CD4-positive, alpha-beta T cell treated with Interleukin-2 at 100 ng/mL for 4 hours (primary cell): ENCODE results near the gene CBLN4.

Source experiments
- DNase-seq: peaks from one replicate; pipeline ENCODE4 v3.0.0-alpha.2; 2020; ENCODE audit warnings: low spot score

Gene CBLN4

DNA sequence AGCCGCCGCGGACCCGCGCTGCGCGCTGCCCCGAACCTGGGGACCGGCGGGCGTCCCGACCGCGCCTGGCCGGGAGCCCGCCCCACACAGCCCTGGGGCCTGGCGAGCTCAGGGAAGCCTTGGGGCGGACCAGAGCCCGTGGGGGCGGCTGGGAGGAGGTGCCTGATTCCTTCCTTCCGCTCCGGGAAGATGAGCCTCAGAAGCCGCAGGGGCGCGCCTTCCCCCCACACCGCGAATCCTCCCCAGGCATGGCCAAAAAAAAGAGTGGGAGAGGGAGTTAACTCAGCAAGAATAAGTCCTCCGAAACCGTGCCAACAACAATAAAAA lies at the start of gene CBLN4:
TSS of gene CBLN4 (minus strand) at position 131 of the 327 bp plus-strand sequence. CDS start 1,348 bp downstream, outside the sequence.
- DNase-seq = no peak

DNA sequence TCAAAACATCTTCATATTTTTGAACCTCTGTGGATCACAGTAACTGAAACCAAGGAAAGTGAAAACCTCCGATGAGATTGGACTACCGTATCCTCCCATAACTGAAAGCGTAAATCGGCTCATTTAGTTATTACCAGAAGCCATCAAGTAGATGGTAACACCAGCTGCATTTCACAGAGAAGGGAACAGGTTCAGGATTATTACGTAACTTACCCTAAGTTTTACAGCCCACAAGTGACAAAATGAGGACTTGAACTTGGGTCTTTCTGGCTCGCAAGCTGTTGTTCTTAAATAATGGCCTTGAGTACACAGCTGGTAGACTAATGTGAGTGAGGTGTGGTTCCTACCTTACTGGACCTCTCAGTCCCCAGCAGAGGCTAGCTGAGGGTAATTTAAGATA lies 37.9 kb upstream of the CBLN4 start:
- no peak for DNase-seq

DNA sequence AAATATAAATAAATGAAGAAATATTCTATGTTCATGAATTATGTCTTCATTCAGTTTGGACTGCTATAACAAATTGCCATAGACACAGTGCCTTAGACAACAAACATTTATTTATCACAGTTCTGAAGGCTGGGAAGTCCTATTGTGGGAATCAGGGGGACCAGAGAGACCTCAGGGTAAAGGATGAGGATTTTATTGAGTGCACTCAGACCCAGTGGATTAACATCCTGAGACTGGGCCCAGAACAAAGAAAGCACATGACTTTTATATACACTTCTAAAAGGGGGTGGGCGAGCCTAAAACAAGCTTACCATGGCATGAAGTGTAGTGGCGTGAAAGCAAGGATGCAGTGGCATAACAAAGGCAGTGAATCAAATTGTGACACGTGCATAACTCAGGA lies 26.9 kb upstream of the CBLN4 start:
- DNase-seq = no peak

DNA sequence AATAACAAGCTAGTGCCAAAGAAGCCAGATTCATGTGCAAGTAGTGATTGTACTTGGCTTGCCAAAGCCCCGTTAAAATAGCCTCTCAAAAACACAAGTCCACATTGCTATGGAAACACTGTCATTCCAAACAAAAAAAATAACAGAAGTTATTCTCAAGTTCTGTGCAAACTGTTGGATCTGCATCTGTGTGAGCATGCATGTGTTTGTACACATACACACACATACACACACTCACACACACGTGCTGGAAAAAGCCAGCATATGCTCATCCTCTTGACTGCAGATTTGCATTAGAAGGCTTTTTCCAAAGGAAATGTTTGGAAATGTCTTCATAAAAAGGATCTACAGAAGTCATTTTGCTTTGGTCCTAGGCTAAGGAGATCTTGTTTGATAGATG lies 13.4 kb upstream of the CBLN4 start:
- no peak for DNase-seq

DNA sequence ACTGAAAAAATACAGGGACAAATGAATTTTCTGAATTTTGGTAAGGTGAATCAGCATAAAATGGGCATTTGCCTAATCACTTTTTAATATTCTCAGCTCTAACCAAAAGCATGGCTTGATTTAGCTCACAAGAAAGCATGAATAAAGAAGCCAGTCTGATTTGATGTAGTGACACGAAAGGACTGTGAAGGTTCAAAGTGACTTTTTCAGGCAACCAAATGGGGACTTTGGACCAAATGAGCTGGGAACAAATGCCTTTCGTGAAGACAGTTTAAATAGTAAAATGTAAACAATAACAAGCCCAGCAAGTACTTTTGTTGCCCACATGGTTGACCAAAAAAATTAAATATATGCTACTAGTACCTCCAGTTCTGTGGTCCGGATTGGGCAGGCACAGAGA lies 12.9 kb upstream of the CBLN4 start:
- no peak for DNase-seq

DNA sequence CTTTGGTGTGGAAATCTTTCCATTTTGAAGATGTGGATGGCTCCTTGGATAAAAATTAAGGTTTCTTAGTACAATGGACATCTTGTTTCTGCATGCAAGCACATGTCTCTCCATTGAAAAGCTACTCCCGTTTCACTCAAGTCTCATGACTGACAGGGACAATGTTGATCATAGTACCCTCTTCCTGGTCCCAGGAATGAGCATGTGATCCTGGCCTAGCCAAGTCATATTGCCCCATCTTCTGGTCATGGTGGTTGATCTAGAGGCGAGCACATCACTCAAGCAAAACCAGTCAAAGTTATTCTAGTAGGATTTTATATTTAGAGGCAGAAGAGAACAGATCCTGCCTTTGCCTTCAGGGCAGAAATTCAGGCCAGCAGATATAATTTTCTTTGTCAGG lies 12.2 kb upstream of the CBLN4 start:
- DNase-seq = no peak

DNA sequence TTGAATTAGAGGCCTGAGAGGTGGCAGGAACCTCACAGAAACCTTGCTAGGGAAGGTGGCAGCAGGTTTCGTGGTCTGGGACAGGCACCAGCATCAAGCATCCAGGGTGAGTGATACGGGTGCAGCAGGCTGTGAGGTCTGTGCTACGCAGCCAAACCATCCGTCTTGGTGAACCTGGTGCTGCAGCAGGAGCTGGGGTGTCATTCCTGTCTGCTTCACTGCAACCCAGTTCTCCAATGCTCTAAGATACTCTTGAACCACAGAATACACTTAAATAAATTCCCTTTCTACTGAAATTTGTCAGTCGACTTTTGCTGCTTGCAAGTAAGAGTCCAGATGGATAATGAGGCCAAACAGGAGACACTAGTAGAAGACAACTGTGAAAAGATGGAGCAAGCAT lies 9.7 kb upstream of the CBLN4 start:
- DNase-seq = no peak

DNA sequence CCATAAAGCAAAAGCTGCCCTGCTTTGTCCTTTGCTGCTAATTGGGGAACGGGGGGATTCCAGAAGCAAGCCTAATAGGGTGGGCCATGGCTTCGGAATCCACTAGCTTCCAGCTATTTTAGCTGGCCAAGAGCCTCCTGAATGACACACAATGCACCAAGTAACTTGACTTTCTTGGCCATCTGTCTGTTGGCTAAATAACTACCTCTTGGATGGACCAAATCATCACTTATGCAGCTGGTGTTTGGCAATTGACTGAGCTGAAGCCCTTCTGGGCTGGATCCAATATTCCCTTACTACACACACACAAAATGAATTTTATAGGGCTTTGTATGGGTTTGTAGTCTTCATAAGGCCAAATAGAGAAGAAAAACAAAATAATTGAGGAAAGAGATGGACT lies 8.8 kb upstream of the CBLN4 start:
- no peak for DNase-seq

DNA sequence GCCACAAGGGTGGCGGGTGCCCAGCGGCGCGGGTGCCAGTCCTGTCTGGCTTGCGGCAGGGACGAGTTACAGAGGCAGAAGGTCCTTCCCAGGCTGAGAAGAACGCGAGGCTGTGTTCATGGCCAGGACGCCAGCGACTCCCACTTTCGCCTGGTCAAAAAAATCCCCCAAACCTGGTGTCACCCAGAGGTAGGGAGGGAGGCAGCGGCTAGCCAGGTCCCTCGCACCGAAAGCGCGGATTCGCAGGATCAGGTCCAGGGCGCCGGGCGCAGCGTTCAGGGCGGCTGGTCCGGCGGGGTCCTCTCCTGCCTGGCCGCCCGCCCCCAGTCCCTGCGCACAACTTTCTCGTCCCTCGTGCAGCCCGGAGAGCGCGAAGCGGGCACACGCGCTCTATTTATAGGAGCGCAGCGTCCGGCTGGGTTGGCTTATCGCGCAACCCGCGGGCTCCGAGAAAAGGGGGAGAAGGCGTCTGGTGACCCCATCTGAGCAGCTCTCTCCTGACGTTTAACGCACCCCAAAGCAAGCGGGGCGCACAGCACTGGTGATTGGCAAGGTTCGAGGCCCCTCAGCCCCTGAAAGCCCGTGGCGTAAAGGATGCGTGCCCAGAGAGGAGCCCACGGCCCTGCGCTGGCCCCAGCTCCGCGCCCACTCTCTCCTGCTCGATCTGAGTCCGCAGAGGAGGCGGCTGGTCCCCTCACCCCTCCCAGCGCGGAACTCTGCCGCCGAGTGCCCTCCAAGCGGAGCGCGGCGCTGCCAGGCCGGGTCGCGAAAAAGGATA lies 519 bp downstream of the CBLN4 start:
- DNase-seq = no peak

DNA sequence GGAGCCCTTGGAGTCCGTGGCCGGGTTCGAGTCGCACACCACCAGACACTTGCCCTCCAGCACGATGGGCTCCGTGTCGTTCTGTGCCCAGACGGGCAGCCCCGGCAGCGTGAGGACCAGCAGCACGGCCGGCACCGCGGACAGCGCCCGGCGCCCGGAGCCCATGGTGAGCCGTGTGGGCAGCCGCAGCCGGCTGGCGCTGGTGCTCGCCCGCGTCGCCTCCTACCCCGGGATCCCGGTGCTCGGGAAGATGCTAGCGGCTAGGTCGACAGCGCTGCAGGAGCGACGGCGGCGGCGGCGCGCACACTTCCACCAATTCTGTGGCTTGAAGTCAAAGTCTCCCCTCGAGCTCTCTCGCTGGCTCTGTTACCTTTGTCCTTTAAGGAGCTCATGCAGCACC lies 1.3 kb downstream of the CBLN4 start:
- DNase-seq = no peak

DNA sequence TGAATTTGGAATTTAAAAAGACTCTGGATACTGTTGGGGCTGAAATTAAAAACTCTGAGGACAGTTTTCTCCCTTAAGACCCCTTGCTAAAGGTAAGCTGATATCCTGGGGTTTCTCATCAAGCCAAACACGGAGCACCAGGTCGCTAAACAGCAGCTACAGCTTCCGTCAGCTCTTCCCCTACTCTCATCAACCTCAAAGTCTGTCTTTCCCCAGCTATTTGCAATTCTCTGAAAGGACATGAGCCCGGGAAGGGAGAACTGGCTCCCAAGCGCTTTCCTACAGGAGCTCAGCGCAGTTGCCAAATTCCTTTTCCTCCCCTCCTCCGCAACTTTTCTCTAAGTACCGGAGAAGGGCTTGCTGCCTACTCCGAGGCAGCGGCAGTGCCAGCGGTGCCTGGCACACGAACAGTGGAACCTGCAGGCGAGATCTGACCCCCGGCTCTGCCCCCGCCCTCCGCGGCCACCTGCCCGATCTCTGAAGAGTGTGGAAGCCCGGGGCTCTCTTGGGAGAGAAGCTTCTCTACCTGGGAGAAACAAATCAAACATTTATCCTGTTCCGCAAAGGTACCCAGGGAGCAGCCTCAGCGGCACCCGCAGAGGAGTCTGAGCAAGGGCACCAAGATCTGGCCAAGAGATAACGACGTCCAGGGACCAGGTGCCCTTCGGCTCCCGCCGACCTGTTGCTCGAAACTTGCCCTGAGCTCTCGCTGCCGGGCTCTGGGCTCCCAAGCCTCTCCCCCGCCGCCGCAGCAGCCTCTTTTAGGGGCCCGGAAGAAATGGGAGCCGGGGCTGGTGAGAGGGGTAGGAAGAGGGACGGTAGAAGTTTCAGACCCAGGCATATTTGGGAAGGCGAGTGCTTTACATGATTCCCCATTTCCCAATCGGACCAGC lies 2.2 kb downstream of the CBLN4 start:
- DNase-seq = no peak

DNA sequence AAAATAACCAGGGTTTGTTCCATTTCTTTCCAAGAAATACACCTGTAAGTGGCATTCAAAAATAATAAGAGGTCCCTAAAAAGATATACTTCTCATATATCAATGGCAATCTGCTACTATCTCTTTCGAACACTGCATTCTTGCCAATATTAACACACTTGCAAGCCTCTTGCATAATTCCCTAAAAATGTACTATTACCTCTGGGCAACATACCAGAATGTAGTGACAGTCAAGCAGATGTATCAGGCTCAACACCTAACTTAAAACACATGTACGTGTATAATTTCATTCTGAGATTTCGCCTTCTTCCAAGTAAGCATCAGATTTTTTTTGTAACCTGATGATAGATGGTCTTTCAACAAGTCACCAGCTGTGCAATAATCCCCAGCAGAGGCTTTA lies 3.4 kb downstream of the CBLN4 start:
- no peak for DNase-seq

DNA sequence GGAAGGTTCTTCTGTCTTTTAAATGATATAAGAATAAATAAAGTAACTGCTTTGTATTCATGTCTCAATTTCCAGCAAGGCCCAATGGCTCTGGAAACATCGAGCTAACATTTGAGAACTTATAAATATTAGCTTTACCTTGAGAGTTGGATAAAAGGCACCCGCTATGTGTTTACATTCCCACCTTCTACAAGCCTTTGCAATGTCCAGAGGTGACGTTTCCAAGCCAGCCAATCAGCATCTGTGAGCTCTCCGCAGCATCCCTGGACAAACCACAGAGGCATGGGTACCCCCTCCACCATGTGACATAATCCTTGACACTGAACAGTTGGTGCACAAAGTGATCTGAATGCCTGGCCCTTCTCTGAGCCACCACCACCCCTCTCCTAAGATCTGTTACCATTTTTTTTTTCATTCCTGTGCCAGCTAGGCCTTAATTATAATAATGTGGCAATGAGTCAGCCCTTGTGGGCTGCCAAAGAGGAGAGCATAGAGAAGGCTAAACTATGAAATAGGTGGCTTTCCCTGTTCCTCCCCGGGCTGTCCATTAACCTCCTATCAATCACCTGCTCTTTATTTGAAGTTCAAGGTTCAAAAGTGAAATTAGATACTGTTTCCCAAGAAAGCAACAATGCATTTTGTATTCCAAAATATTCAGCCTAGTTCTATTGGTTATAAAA lies 4.1 kb downstream of the CBLN4 start:
- no peak for DNase-seq

DNA sequence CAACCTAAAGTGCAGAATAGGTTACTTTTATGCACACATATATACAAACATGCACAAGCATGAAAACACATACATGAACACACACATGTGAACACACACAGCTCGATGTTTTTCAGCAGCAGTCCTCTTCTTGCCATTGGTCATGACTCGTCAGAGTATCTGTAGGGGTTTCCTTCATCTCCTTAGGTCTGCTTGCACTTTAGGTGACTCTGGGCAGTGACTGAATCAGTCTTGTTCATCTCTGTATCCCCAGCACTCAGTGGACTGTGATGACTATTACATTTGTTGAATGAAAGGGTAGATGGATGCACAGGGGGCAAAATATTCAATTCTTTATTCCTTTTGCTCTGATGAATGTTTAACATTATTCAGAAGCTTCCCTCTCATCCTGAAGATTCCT lies 26.8 kb downstream of the CBLN4 start:
- no peak for DNase-seq

DNA sequence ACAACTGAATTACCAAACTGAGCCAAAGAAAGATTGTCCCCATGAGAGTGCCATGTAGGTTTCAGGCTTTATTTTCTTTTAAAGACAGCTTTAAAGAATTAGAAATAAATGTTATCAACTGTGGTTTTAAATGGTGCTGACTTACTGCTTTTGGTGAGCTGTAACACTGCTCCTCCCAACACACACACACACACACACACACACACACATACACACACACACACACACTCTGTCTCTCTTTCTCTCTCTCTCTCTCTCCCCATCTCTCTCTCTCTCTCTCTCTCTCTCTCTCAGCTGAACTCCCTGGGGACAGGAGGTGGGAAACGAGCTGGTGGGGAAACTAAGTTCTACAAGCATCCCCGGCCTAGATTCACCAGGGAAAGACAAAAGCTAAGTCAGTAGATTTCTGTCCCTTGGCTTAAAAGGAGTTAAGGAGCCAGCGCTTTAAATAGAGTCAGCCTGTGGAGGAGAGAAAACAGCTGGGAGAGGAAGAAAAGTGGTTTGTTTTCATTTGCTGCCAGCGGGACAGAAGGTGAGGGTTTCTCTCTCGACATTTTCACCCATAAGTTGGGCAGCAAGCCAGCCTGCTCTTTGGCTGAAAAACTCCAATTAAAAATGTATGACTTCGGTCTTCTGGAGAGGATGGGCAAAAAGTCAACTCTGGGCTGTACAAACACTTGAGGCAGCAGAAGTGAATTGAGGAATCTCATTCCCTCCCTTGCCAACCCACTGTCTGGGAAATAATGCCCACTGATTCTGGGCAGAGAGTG lies 27.4 kb downstream of the CBLN4 start:
- DNase-seq = no peak

DNA sequence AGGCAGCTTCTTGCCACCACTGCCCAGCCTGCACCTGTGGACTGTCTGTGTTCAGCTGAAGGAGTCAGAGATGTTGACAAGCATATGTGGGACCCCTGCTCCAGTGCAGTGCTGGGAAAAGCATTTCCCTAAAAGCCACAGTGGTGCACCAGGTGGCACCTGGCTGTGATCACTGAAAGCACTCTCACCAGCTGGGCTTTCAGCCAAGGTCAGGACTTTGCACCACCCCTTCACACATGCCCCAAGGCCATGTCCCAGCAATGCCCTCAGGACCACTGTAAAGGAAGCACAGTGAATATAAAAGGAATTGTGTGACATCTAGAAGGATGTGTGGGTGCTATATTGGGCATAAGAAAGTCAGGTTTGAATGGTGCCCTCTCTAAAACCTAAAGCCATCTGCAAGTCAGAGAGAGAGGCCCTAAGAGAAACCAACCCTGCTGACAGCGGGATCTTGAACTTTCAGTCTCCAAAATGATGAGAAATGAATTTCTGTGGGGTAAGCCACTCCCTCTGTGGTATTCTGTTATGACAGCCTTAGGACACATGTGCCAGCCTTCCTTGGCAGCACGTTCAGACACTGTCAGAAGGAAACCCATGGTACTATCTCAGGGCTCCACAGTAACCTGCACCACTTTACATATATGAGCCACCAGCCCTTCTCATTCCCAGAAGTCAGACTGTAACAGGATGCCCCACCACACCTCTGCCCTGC lies 30.7 kb downstream of the CBLN4 start:
- DNase-seq = no peak

DNA sequence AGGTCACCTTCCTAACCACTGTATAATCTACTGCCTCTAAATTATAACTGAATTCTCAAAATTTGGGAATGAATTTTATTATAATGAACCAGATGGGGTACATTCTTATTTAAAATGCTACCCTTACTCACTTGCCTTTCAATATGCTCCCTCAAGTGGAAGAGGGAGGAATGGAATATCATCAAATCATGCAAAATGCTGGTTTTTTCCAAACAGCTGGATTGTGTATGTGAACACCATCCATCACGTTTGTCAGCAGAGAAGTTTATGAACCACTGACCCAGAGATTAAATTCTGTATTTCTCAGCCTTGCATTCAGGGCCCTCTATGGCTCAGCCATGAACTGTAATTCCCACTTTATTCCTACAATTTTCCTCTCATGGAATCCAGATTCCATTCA lies 40.5 kb downstream of the CBLN4 start:
- DNase-seq = no peak

DNA sequence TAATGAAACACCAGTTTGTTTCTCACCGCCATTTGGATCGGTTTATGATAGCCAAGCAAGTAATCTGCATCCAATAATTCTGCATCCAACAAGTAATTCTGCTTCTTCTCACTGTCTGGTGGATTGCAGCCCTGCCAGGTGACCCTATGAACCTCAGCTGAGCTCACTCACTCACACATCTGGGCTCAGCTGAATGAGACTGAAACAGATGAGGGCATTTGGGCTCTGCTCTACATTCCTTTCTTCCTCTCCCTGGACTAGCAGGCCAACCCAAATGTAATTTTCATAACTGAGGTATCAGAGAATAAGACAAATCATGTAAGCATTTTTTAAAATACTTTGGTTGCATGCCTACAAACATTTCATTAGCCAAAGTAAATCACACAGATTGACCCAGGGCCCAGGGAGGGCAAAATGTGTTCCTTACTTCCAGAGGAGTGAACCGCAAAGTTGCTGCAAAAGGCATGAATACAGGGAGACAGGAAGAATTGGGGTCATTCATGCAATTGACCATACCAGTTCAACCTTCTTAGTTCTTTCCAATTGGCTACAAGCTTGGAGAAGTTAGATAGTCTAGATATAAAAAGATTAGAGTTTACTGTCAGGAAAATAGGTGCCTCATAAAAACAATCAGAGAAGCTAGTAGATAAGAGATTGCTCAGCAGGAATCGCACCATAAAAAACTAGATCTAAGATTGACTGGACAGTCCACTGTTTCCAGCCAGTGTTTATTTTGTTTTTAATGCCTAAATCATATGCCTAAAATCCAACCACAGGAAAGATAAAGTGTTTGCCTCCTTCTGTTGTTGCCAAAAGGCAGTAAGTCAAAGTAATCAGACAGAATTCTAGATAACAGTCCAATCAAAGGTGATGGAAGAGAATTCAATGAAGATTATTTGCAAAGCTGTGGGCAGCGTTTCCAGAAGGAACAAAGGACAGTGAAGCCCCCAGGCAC lies 43.7 kb downstream of the CBLN4 start:
- no peak for DNase-seq

DNA sequence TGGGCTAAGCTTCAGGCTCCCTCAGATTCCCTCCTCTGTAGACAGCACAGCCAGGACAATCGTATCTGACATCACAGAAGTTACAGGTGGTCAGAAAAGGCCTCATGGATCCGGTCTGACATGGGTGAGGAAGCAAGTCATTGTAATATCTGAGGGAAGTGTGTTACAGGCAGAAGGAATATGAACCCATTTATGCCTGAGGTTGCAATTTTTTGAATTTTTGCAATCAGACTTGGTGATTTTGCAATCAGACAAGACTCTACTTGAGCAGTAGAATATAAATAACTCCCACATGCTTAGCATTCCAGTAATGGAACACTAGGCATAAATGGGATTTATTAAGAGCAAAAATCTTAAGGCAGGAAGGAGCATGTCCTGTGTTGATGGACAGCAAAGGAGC lies 52.1 kb downstream of the CBLN4 start:
- DNase-seq = no peak

DNA sequence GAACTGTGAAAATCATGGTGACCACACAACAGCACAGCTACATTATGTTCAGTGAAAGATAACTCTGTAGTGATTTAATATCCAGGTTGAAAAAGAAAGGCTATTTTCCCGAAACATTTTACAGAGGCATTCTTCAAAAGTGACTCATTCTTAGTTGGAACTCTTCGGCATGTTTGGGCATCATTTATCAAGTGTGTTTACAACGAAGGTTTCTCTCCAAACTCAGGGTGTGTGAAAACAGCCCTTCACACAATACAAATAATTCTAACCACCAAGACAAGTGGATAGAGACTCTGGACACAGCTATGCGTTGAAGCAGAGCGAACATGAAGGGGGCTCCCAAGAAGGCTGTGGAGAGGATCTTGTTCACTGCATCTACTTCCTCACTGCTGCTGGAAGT lies 57.6 kb downstream of the CBLN4 start:
- no peak for DNase-seq
